SK-N-SH (cell line): ENCODE results near the gene TPP2.

Experiments used
- CTCF ChIP-seq: fragments of 200-600 bp; sonication (generic); IDR thresholded peaks from 2 replicates; pipeline ENCODE4 v1.6.1; 2017; ENCODE audit warnings: antibody characterized with exemption, mild to moderate bottlenecking, moderate library complexity
- EP300 ChIP-seq, 2 experiments: IDR thresholded peaks; 2 replicates each; pipeline versions ENCODE4 v1.4.0 to v1.6.1; 2012; ENCODE audit warnings: borderline replicate concordance in 1 of 2, low read depth in 1 of 2, low read length in 1 of 2
- EZH2phosphoT487 ChIP-seq: fragments of 200-600 bp; sonication (generic); IDR thresholded peaks from 2 replicates; pipeline ENCODE4 v1.6.1; 2017; ENCODE audit warnings: low read depth, mixed run types, mild to moderate bottlenecking, antibody characterized with exemption, moderate library complexity, borderline replicate concordance
- FOXJ3 ChIP-seq: sonication (generic); formaldehyde crosslinking; IDR thresholded peaks from 2 replicates; pipeline ENCODE4 v1.5.1; 2020; ENCODE audit warnings: mild to moderate bottlenecking, missing genetic modification reagents
- FOXM1 ChIP-seq: IDR thresholded peaks from 2 replicates; pipeline ENCODE4 v1.4.0; 2012; ENCODE audit warnings: low read depth, mild to moderate bottlenecking
- JUND ChIP-seq: IDR thresholded peaks from 2 replicates; pipeline ENCODE4 v1.4.0; 2012
- MAX ChIP-seq: IDR thresholded peaks from 2 replicates; pipeline ENCODE4 v1.4.0; 2012; ENCODE audit warnings: low read depth
- MEF2A ChIP-seq: IDR thresholded peaks from 2 replicates; pipeline ENCODE4 v1.4.0; 2012; ENCODE audit warnings: low read depth, borderline replicate concordance
- POLR2AphosphoS5 ChIP-seq: IDR thresholded peaks from 2 replicates; pipeline ENCODE4 v1.6.1; 2012; ENCODE audit warnings: low read depth, low read length
- RCOR1 ChIP-seq: fragments of 150-350 bp; IDR thresholded peaks from 2 replicates; pipeline ENCODE4 v1.6.1; 2017; ENCODE audit warnings: antibody characterized with exemption, low read length
- REST ChIP-seq: IDR thresholded peaks from 2 replicates; pipeline ENCODE4 v1.6.1; 2012; ENCODE audit warnings: mild to moderate bottlenecking, low read depth, low read length, moderate library complexity
- SIN3A ChIP-seq: IDR thresholded peaks from 2 replicates; pipeline ENCODE4 v1.6.1; 2012; ENCODE audit warnings: low read depth, mild to moderate bottlenecking, low read length, moderate library complexity, borderline replicate concordance
- TAF1 ChIP-seq: IDR thresholded peaks from 2 replicates; pipeline ENCODE4 v1.6.1; 2012; ENCODE audit warnings: low read depth, mild to moderate bottlenecking, low read length, moderate library complexity, borderline replicate concordance
- YY1 ChIP-seq: IDR thresholded peaks from 2 replicates; pipeline ENCODE4 v1.4.0; 2012; ENCODE audit warnings: low read depth, mild to moderate bottlenecking

- TF ChIP-seq TAF1 = no peak
- TF ChIP-seq CTCF = no peak
- no peak for TF ChIP-seq SIN3A
- TF ChIP-seq MAX = no peak
- no peak for TF ChIP-seq MEF2A
- no peak for TF ChIP-seq RCOR1
- no peak for TF ChIP-seq JUND
- no peak for TF ChIP-seq REST
- TF ChIP-seq EZH2phosphoT487 = no peak
- no peak for TF ChIP-seq EP300 (IDR thresholded peaks at IDR 0.05; ENCODE audit: borderline replicate concordance in 1 of 2, low read depth in 1 of 2, low read length in 1 of 2)
- TF ChIP-seq FOXM1 = no peak
- no peak for TF ChIP-seq YY1
- no peak for TF ChIP-seq FOXJ3
- TF ChIP-seq POLR2AphosphoS5 = no peak
Measured at GRCh38 chr13:102702965-102703725, 106.4 kb downstream of the TPP2 start.
